ENCODE results near the gene C11orf98. TPM values are rescaled to one million over a fixed set of nuclear protein-coding genes. Genes with fewer than 3 reads are reported as not detected.
A peak's percentile ranks its signal among the peaks of the same experiment; 100 is the strongest.

The C11orf98 gene
- polyA plus RNA-seq, 1 donor from 2014 or later: 92.0 TPM

- TF ChIP-seq SMC3 (conservative IDR thresholded peaks at IDR 0.05; ENCODE audit: poor library complexity): peak; percentile 33
- TF ChIP-seq EP300 (conservative IDR thresholded peaks at IDR 0.05; ENCODE audit: poor library complexity, severe bottlenecking): no peak
- TF ChIP-seq, protein P1, sequence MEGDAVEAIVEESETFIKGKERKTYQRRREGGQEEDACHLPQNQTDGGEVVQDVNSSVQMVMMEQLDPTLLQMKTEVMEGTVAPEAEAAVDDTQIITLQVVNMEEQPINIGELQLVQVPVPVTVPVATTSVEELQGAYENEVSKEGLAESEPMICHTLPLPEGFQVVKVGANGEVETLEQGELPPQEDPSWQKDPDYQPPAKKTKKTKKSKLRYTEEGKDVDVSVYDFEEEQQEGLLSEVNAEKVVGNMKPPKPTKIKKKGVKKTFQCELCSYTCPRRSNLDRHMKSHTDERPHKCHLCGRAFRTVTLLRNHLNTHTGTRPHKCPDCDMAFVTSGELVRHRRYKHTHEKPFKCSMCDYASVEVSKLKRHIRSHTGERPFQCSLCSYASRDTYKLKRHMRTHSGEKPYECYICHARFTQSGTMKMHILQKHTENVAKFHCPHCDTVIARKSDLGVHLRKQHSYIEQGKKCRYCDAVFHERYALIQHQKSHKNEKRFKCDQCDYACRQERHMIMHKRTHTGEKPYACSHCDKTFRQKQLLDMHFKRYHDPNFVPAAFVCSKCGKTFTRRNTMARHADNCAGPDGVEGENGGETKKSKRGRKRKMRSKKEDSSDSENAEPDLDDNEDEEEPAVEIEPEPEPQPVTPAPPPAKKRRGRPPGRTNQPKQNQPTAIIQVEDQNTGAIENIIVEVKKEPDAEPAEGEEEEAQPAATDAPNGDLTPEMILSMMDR (IDR thresholded peaks at IDR 0.05; ENCODE audit: poor library complexity, severe bottlenecking): peak; percentile 57
- TF ChIP-seq RAD21 (conservative IDR thresholded peaks at IDR 0.05): peak; percentile 47
- TF ChIP-seq POLR2AphosphoS5 (IDR thresholded peaks at IDR 0.05): no peak
- Histone ChIP-seq H3K9me2 (ENCODE audit: insufficient read depth, low read length) (no peaks in the 10 kb centered on the region), H3K79me2 (replicated peaks; ENCODE audit: insufficient read depth, low read length) (peaks cover 8% of the 10 kb centered on the region), H3K9ac (ENCODE audit: low read length) (no peak overlapping the region), H3K27me3 (ENCODE audit: insufficient read depth, low read depth, low read length) (no peaks in the 10 kb centered on the region), H3K4me3 (ENCODE audit: low read length) (no peak overlapping the region), H3K4me2 (ENCODE audit: low read length) (no peak overlapping the region), H3K36me3 (ENCODE audit: insufficient read depth, low read length) (no peaks in the 10 kb centered on the region), H3K9me3 (ENCODE audit: low read length) (no peaks in the 10 kb centered on the region), H3K27ac (ENCODE audit: low read length) (no peak overlapping the region), H3F3A (ENCODE audit: insufficient read depth, low read length, poor library complexity, severe bottlenecking) (no peaks in the 10 kb centered on the region), H2AFZ (ENCODE audit: low read depth, low read length) (no peak overlapping the region), H4K20me1 (ENCODE audit: insufficient read depth) (no peaks in the 10 kb centered on the region)
Observed at GRCh38 chr11:62680825-62681240, 15.8 kb upstream of the C11orf98 start.

- Histone ChIP-seq H4K20me1 (ENCODE audit: insufficient read depth) (no peaks in the 10 kb centered on the region), H3K9me3 (ENCODE audit: low read length) (no peaks in the 10 kb centered on the region), H2AFZ (ENCODE audit: low read depth, low read length) (peak within 1 kb of the TSS; percentile 60), H3F3A (ENCODE audit: insufficient read depth, low read length, poor library complexity, severe bottlenecking) (no peaks in the 10 kb centered on the region), H3K4me2 (ENCODE audit: low read length) (peak within 1 kb of the TSS; percentile 91), H3K9me2 (ENCODE audit: insufficient read depth, low read length) (no peaks in the 10 kb centered on the region), H3K27ac (ENCODE audit: low read length) (peak within 1 kb of the TSS; percentile 69), H3K27me3 (ENCODE audit: insufficient read depth, low read depth, low read length) (no peaks in the 10 kb centered on the region), H3K4me3 (ENCODE audit: low read length) (peak within 1 kb of the TSS; percentile 79), H3K9ac (ENCODE audit: low read length) (peak within 1 kb of the TSS; percentile 84), H3K36me3 (ENCODE audit: insufficient read depth, low read length) (no peaks in the 10 kb centered on the region), H3K79me2 (replicated peaks; ENCODE audit: insufficient read depth, low read length) (peaks cover 8% of the 10 kb centered on the region)
- TF ChIP-seq EZH2 (IDR thresholded peaks at IDR 0.05; ENCODE audit: borderline replicate concordance, insufficient read depth, low read length, poor library complexity, severe bottlenecking): no peak
- TF ChIP-seq EP300 (conservative IDR thresholded peaks at IDR 0.05; ENCODE audit: poor library complexity, severe bottlenecking): peak; percentile 38
- TF ChIP-seq, protein P2, sequence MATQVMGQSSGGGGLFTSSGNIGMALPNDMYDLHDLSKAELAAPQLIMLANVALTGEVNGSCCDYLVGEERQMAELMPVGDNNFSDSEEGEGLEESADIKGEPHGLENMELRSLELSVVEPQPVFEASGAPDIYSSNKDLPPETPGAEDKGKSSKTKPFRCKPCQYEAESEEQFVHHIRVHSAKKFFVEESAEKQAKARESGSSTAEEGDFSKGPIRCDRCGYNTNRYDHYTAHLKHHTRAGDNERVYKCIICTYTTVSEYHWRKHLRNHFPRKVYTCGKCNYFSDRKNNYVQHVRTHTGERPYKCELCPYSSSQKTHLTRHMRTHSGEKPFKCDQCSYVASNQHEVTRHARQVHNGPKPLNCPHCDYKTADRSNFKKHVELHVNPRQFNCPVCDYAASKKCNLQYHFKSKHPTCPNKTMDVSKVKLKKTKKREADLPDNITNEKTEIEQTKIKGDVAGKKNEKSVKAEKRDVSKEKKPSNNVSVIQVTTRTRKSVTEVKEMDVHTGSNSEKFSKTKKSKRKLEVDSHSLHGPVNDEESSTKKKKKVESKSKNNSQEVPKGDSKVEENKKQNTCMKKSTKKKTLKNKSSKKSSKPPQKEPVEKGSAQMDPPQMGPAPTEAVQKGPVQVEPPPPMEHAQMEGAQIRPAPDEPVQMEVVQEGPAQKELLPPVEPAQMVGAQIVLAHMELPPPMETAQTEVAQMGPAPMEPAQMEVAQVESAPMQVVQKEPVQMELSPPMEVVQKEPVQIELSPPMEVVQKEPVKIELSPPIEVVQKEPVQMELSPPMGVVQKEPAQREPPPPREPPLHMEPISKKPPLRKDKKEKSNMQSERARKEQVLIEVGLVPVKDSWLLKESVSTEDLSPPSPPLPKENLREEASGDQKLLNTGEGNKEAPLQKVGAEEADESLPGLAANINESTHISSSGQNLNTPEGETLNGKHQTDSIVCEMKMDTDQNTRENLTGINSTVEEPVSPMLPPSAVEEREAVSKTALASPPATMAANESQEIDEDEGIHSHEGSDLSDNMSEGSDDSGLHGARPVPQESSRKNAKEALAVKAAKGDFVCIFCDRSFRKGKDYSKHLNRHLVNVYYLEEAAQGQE (IDR thresholded peaks at IDR 0.05; ENCODE audit: borderline replicate concordance): peak; percentile 74
- peak; percentile 91 for TF ChIP-seq POLR2AphosphoS5 (IDR thresholded peaks at IDR 0.05)
- TF ChIP-seq, protein P1 (IDR thresholded peaks at IDR 0.05; ENCODE audit: poor library complexity, severe bottlenecking): no peak
- TF ChIP-seq SMC3 (conservative IDR thresholded peaks at IDR 0.05; ENCODE audit: poor library complexity): peak; percentile 41
- TF ChIP-seq TAF1 (IDR thresholded peaks at IDR 0.05; ENCODE audit: low read depth): peak; percentile 55
- peak; percentile 83 for TF ChIP-seq MXI1 (conservative IDR thresholded peaks at IDR 0.05; ENCODE audit: poor library complexity, severe bottlenecking)
- peak; percentile 25 for TF ChIP-seq RAD21 (conservative IDR thresholded peaks at IDR 0.05)
Observed at GRCh38 chr11:62678770-62679696, 14.0 kb upstream of the C11orf98 start, which contains the start of gene UBXN1. UBXN1 (minus strand) TSS chr11:62679073; CDS start chr11:62678923, 150 bp downstream.

Measured in neural cell (in vitro differentiated cells).